HG02798 (cell line): ENCODE measurements around the gene FUT9.
A peak's percentile ranks its signal among the peaks of the same experiment; 100 is the strongest.

Experiments used
- ATAC-seq: cut with Tn5 transposase; IDR thresholded peaks from one replicate; pipeline ENCODE4 v1.9.1; 2021; ENCODE audit warnings: mild to moderate bottlenecking; ENCODE audit not compliant: unreplicated experiment, poor library complexity

The FUT9 gene

GRCh38 chr6:96065213-96065612, 49.4 kb downstream of the FUT9 start:
- no peak for ATAC-seq

- ATAC-seq = no peak
Observed at GRCh38 chr6:96066376-96066775, 50.6 kb downstream of the FUT9 start.

DNA sequence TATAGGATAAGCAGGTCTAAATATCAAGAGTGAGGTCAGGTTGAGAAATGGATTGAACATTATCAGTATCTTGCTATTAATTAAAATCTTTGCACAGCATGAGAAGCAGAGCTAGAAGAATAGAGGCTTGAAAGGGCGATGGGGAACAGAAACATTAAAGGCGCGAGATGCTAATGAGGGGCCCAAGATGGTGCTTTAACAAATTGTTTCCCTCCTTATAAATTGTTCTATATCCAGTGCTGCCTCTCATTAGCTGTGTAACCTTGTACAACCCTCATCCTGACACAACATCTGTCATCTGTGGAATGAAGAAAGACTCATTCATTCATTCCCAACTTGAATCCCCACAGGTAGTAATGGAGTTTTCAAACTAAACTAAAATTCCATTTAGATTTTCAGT, 57.8 kb downstream of the FUT9 start:
- ATAC-seq = no peak

DNA sequence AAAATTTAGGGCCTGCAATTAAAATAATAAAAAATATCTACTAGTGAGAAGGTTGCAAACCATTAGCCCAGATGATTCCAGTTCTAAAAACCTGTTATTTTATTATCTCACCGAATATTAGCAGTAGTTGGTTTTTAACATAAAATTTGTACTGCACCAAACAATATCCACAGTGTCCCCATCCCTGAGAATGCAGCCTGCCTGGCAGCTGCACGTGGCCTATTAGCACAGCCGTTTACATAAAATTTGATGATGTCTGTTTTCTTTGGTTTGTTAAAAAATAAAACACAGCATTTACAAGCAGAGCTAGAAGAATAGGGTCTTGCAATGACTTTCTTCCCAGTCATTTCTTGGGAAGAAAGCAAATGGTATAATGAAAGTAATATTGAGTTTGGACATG, 58.2 kb downstream of the FUT9 start:
- no peak for ATAC-seq

GRCh38 chr6:96075826-96076225, 60.1 kb downstream of the FUT9 start:
- ATAC-seq = no peak

- ATAC-seq = no peak
Observed at GRCh38 chr6:96086745-96087144, 71.0 kb downstream of the FUT9 start.

- no peak for ATAC-seq
Observed at GRCh38 chr6:96089173-96089572, 73.4 kb downstream of the FUT9 start.

DNA sequence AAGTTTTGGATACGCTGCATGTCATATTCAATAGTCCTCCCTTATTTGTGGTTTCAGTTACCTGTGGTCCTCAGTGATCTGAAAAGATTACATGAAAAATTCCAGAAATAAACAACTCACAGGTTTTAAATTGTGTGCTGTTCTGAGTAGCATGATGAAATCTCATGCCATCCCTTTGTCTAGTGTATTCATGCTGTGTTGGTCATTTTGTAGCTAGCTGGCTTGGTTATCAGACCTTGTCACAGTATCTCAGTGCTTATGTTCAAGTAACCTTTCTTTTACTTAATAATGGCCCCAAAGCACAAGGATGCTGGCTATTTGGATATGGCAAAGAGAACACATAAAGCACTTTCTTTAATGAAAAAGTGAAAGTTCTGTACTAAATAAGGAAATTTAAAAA, 78.3 kb downstream of the FUT9 start:
- ATAC-seq = no peak

- no peak for ATAC-seq
Observed at GRCh38 chr6:96099069-96099468, 83.3 kb downstream of the FUT9 start.

DNA sequence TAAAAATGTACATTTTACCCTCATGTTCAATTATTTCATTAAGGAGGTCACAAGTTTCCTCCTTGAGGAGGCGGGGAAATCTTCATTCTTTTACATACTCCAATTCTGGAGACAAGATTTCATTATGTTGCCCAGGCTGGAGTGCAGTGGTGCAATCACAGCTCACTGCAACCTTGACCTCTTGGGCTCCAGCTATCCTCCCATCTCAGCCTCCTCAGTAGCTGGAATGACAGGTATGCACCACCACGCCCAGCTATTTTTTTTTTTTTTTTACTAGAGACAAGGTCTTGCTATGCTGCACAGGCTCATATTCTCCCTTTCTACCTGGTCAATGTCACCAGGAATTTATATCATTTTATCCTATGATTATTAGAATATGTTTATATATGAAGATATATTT, 85.8 kb downstream of the FUT9 start:
- no peak for ATAC-seq

DNA sequence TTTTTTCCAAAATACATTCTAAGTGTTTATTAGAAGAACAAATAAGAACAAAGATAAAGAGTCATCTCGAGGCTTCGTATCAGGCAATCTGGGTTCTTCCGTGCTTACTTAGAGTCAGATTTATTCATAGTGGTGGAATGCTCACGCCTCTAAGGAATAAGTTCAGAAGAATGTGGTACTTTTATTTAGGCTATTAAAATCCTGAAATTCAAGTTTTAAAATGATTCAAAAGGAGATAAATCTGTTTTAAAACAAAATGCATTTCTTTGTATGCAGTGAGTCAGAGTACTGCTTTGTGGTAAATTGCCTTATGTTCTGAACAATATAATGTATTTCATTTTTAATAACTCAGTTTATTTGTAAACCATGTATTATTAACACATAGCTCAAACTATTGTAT, 89.1 kb downstream of the FUT9 start:
- no peak for ATAC-seq

- no peak for ATAC-seq
Observed at GRCh38 chr6:96110878-96111277, 95.1 kb downstream of the FUT9 start.

GRCh38 chr6:96116674-96117073, 100.9 kb downstream of the FUT9 start:
- ATAC-seq = no peak

- ATAC-seq = no peak
Observed at GRCh38 chr6:96124778-96125177, 109.0 kb downstream of the FUT9 start.

GRCh38 chr6:96138406-96138805, 122.6 kb downstream of the FUT9 start:
- ATAC-seq = no peak

- no peak for ATAC-seq
Observed at GRCh38 chr6:96142142-96142541, 126.4 kb downstream of the FUT9 start.

DNA sequence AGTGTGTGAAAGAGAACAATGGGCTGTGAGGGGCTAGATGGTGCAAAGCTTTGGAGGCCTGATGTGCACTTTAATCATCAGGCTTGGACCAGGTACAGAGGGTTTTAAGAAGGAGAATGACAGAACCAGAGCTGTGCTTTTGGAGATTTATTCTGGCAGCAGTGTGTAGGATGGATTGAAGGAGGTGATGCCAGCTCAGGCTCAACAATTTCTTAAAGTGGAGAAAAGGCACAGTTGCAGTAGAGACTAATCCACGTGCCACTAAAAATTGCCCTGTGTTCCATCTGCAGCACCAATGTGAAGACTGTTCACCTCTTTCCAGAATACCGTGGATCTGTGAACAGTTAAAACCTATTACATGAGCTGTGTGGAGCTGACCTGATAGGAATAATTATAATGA, 134.7 kb downstream of the FUT9 start:
- no peak for ATAC-seq

- ATAC-seq = no peak
Observed at GRCh38 chr6:96151707-96152106, 135.9 kb downstream of the FUT9 start.

DNA sequence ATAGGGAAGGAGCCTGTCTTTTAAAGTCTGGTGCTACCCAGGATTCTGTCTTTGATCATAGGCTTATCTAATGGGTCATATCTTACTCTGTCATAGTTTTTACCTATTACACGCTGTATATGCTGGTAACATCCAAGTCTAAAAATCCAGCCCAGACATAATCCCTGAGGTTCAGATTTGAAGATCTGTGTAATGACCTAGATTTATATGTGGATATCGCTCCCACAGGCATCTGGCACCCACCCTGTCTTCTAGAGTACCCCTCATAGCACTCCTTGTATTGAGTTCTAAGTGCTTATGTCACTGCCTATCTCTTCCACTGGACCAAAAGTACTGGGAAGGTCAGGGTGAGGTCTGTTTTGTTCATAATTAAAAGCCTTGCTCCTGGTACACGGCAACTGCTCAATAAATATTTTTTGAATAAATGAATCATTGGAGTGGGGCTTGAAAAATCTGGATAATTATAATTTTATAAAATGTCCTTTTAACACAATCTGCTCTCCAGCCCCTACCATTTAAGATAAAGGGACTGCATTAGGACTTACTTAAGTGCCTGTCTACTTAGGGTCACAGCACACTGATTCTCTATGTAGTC, 136.4 kb downstream of the FUT9 start:
- ATAC-seq = no peak

GRCh38 chr6:96153775-96154174, 138.0 kb downstream of the FUT9 start:
- ATAC-seq = no peak

DNA sequence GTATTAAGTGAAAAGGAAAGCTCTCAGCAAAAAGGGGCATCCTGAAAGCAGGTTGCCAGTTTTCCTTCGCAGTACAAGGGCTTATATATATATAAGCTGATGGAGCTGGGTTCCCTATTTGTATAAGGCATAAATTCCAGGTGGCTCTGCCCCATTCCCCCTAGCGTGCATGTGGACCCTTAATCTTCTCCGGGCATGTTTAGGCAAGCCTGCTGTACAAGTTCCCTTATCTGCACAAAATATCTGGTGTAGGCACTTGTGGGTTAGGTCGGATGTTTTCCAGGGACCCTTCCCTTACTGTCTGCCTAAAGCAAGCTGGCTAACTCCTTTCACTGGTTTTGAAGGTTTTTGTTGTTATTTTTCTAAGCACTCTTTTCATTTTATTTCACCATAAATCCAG, 140.7 kb downstream of the FUT9 start:
- peak; percentile 33 for ATAC-seq

DNA sequence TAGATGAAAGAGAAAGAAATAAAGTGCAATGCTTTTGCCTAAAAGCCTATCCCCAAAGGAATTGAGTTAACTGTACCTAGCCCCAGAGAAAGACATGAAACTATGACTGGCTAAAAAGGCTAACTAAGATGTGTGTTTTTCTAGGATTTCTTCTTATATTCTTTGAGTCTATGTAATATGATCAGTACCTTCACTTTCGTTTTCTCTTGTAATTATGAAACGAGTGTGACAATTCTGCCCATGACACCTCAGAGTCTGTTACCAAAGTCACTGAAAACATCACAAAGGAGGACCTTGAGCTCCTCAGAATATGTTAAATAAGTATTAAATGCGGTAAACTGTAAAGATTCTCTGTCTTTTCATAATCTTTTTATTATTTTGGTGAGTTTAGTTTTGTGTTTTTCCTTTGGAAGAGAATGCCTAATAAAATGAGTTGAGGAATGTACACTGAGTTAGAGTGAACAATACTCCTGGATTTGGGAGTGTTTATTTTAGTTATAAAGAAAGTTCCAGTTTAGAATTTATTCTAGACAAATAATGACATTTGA, 141.3 kb downstream of the FUT9 start:
- peak; percentile 94 for ATAC-seq

DNA sequence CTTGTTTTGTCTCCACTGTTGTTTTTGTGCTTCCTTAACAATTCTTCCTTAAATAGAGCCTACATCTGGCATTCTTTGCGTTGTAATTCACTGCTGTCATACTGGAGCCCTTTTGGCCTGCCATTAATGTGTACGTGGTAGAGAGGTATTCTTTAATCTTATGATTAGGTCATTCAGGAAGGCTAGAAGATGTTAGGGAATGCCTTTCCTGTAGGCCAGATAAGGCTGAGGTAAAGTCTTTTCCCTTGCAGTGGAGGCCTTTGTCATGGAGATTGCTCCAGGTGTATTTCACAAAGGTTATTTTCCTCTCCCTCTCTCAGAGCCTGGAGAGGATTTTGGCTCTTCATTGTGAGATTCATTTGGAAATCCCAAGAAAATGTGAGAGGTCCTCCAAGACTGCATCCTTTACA, 146.9 kb downstream of the FUT9 start:
- ATAC-seq = no peak
